Placental epithelial cell (primary cell): ENCODE data around the gene ZC2HC1C. TPM values are rescaled to one million over a fixed set of nuclear protein-coding genes. Genes with fewer than 3 reads are reported as not detected.

ENCODE experiments used
- small RNA-seq: library from RNA; depleted of rRNA; stranded (forward); fragments of <200 nt; gene quantifications from one replicate; pipeline ENCODE3, GENCODE V24; 2012
- total RNA-seq: library from RNA; depleted of rRNA; stranded (reverse); fragments of >200 nt; gene quantifications from 2 replicates; pipeline ENCODE4 v1.2.3, GENCODE V29; 2012

Gene ZC2HC1C
- under 0.01 and 1.1 TPM in 2 replicates for total RNA-seq

GRCh38 chr14:75069121-75069810 is at the start of gene ZC2HC1C:
Gene ZC2HC1C (plus strand): TSS chr14:75069641. CDS start chr14:75070574, 933 bp downstream.

GRCh38 chr14:75050852-75051555 is 18.4 kb upstream of the ZC2HC1C start, which contains the start of gene MLH3:
Gene MLH3 (minus strand): TSS chr14:75051467. CDS start chr14:75049655, 1,812 bp downstream.

GRCh38 chr14:75063491-75064204 is 5.8 kb upstream of the ZC2HC1C start, which contains the start of gene ACYP1:
Gene ACYP1 (minus strand): TSS chr14:75064024. CDS start chr14:75063553, 471 bp downstream.

GRCh38 chr14:75126679-75127473 is 57.4 kb downstream of the ZC2HC1C start, which contains the start of gene NEK9:
Gene NEK9 (minus strand): TSS chr14:75127048. CDS start chr14:75126921, 127 bp downstream.

Small RNA genes lying within 50 kb of the gene (small RNA-seq; reads per million reads assigned to genes)
- gene HIF1AP1 (not detected), gene RNU6-689P (not detected)

Other genes starting within 250 kb of the ZC2HC1C start
- gene PROX2, start 193.5 kb upstream of the ZC2HC1C start, total RNA-seq = not detected in 2 replicates
- gene DLST, start 187.7 kb upstream of the ZC2HC1C start, total RNA-seq = 51.1 and 53.4 TPM in 2 replicates
- 2.1 TPM in 1 of 2 replicates, not detected in the other for gene RPS6KL1, start 146.4 kb upstream of the ZC2HC1C start, total RNA-seq
- gene PGF, start 114.0 kb upstream of the ZC2HC1C start, total RNA-seq = under 0.01 TPM in 1 of 2 replicates, not detected in the other
- gene EIF2B2, start 66.7 kb upstream of the ZC2HC1C start, total RNA-seq = 29.4 and 48.8 TPM in 2 replicates
- gene MLH3, start 18.2 kb upstream of the ZC2HC1C start, total RNA-seq = 15.7 and 18.5 TPM in 2 replicates
- gene ACYP1, start 5.6 kb upstream of the ZC2HC1C start, total RNA-seq = 2.4 and 2.9 TPM in 2 replicates
- 39.1 and 41.6 TPM in 2 replicates for gene NEK9, start 57.4 kb downstream of the ZC2HC1C start, total RNA-seq
- 303 and 458 TPM in 2 replicates for gene TMED10, start 107.0 kb downstream of the ZC2HC1C start, total RNA-seq
- gene FOS, start 209.2 kb downstream of the ZC2HC1C start, total RNA-seq = 195 and 1,041 TPM in 2 replicates